AG08396 (cell line): ENCODE measurements around the gene HS3ST6.
A peak's percentile ranks its signal among the peaks of the same experiment; 100 is the strongest.
"Not testable (repeated sequence)": the region's sequence is repeated elsewhere in the genome, so short reads cannot be mapped to it uniquely, and the experiment has no call there.

Experiments
- DNase-seq: peaks from one replicate; pipeline ENCODE4 v3.0.0; 2012; ENCODE audit warnings: low spot score, mixed read lengths

Gene HS3ST6

GRCh38 chr16:1877804-1878203 lies 40.4 kb downstream of the HS3ST6 start:
- DNase-seq = no peak

- no peak for DNase-seq
These were observed 41.1 kb downstream of the HS3ST6 start for GRCh38 chr16:1877089-1877488.

GRCh38 chr16:1876468-1876867 lies 41.7 kb downstream of the HS3ST6 start:
- DNase-seq = no peak

GRCh38 chr16:1876066-1876465 lies 42.1 kb downstream of the HS3ST6 start:
- not testable (repeated sequence) for DNase-seq

GRCh38 chr16:1874854-1875253 lies 43.4 kb downstream of the HS3ST6 start:
- no peak for DNase-seq

- DNase-seq = peak; percentile 48
These were observed 46.1 kb downstream of the HS3ST6 start, which contains the start of gene MEIOB for GRCh38 chr16:1871974-1872635. TSS of gene MEIOB (minus strand) at chr16:1872164. CDS start at chr16:1868175, 3,989 bp downstream.

- peak; percentile 67 for DNase-seq
These were observed 47.7 kb downstream of the HS3ST6 start for GRCh38 chr16:1870365-1871082.

- no peak for DNase-seq
These were observed 52.1 kb downstream of the HS3ST6 start for GRCh38 chr16:1865902-1866690.

GRCh38 chr16:1863681-1864460 lies 54.3 kb downstream of the HS3ST6 start:
- DNase-seq = no peak

- DNase-seq = no peak
These were observed 55.8 kb downstream of the HS3ST6 start for GRCh38 chr16:1862394-1862793.

GRCh38 chr16:1861730-1862129 lies 56.5 kb downstream of the HS3ST6 start:
- DNase-seq = no peak
